Activated naive CD4-positive, alpha-beta T cell treated with anti-CD3 and anti-CD28 coated beads, Interleukin-2, amount 10 ng/mL, durations not matched to agents 7 days and 5 days (primary cell): ENCODE measurements around the gene SEC61B.

ENCODE experiments used
- CTCF ChIA-PET: fragments of 350-600 bp; sonication (Branson Sonifier 250); formaldehyde crosslinking; loops from one replicate; lab custom pipeline; 2021; ENCODE audit warnings: antibody characterized with exemption; lab: Charles Lee
- DNase-seq: peaks from one replicate; pipeline ENCODE4 v3.0.0-alpha.2; 2020
- H3K27ac Mint-ChIP-seq: one replicate; pipeline ENCODE4 v1.8.0; 2021; ENCODE audit warnings: mild to moderate bottlenecking, moderate library complexity, mixed read lengths
- H3K27me3 Mint-ChIP-seq: one replicate; pipeline ENCODE4 v1.8.0; 2021; ENCODE audit warnings: mild to moderate bottlenecking, mixed read lengths
- H3K36me3 Mint-ChIP-seq: one replicate; pipeline ENCODE4 v1.8.0; 2021; ENCODE audit warnings: mixed read lengths
- H3K4me1 Mint-ChIP-seq: one replicate; pipeline ENCODE4 v1.8.0; 2021; ENCODE audit warnings: mixed read lengths
- H3K4me3 Mint-ChIP-seq: one replicate; pipeline ENCODE4 v1.8.0; 2021; ENCODE audit warnings: mild to moderate bottlenecking, moderate library complexity, mixed read lengths
- H3K9me3 Mint-ChIP-seq: one replicate; pipeline ENCODE4 v1.8.0; 2021; ENCODE audit warnings: mixed read lengths

The SEC61B gene

GRCh38 chr9:99201603-99202002 is 20.5 kb upstream of the SEC61B start:
- CTCF ChIA-PET = interaction anchor here (0.9 kb wide), 1 partner anchor 17 kb away, joined by 4 read pairs; no protein-coding TSS in a partner anchor
- Mint-ChIP-seq H3K4me3 (no peak overlapping the region), H3K27ac (no peak overlapping the region), H3K27me3 (peaks cover 19% of the 10 kb centered on the region), H3K36me3 (no peaks in the 10 kb centered on the region), H3K9me3 (no peaks in the 10 kb centered on the region), H3K4me1 (no peaks in the 10 kb centered on the region)
- no peak for DNase-seq

DNA sequence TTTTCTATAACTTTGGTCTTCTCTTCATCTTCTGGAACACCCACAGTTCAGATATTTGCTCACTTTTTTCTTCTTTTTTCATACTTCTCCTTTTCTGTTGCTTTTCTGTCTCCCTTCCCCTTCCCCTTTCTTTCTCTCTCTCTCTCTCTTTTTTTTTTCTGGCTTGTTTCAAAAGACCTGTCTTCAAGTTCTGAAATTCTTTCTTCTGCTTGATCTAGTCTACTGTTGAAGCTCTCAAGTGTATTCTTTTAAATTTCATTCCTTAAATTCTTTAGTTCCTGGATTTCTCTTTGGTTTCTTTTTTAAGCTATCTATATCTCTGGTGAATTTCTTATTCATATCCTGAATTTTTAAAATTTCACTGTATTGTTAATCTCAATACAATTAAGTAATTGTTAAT is 11.5 kb upstream of the SEC61B start:
- peaks cover 2% of the 10 kb centered on the region for H3K9me3 Mint-ChIP-seq
- H3K4me1 Mint-ChIP-seq = no peaks in the 10 kb centered on the region
- H3K4me3 Mint-ChIP-seq = no peak overlapping the region
- H3K27ac Mint-ChIP-seq = no peak overlapping the region
- peaks cover 11% of the 10 kb centered on the region for H3K36me3 Mint-ChIP-seq
- H3K27me3 Mint-ChIP-seq = peaks cover 28% of the 10 kb centered on the region
- no peak for DNase-seq
- CTCF ChIA-PET = no interaction called here

DNA sequence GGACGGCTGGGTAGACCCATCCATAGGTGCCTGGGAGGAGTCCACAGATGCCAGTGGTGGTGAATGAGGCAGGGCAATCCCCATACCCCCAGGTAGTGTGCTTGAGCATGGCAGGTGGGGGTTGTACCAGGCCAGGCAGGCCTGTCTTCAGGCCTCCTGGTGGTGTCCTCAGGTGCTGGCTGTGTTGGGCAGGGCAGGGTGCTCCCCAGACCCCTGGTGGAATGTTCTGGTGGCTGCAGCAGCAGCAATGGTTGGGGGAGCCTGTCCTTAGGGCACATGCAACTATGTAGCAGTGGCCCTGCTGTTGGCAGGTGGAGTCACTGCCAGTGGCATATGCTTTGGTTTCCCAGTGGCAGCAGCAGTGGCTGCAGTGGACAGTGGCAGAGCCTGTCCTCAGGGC is 10.3 kb upstream of the SEC61B start:
- Mint-ChIP-seq H3K4me3 (no peak overlapping the region), H3K9me3 (peaks cover 2% of the 10 kb centered on the region), H3K4me1 (peaks cover 2% of the 10 kb centered on the region), H3K27ac (no peak overlapping the region), H3K27me3 (peaks cover 22% of the 10 kb centered on the region), H3K36me3 (peaks cover 14% of the 10 kb centered on the region)
- CTCF ChIA-PET = interaction anchor here (1.6 kb wide), 1 partner anchor 15 kb away, joined by 6 read pairs; no protein-coding TSS in a partner anchor
- no peak for DNase-seq

DNA sequence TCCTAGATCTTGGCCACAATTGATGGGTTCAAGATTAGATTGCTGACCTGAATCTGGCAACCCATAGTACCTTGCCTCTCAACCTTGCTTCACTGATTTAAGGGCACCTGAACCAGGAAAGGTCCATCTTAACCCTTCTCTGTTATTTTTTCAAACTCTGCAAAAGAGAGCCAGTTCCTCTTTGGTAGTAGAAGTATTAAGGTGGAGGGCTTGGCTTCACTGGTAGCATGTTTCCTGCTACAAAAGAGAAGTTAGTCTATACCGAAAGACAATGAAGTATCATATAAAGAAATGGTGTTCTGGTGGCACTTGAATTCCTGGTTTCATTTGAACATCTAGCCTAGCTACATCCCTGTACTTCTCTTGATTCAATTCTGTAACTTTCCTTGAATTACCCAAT is 8.9 kb upstream of the SEC61B start:
- Mint-ChIP-seq H3K36me3 (peaks cover 27% of the 10 kb centered on the region), H3K4me3 (no peak overlapping the region), H3K4me1 (peaks cover 4% of the 10 kb centered on the region), H3K27me3 (peaks cover 8% of the 10 kb centered on the region), H3K27ac (no peak overlapping the region), H3K9me3 (peaks cover 2% of the 10 kb centered on the region)
- no peak for DNase-seq
- CTCF ChIA-PET = interaction anchor here (0.7 to 1.6 kb wide), 2 partner anchors 17 to 66 kb away, joined by 3 to 6 read pairs; no protein-coding TSS in a partner anchor

DNA sequence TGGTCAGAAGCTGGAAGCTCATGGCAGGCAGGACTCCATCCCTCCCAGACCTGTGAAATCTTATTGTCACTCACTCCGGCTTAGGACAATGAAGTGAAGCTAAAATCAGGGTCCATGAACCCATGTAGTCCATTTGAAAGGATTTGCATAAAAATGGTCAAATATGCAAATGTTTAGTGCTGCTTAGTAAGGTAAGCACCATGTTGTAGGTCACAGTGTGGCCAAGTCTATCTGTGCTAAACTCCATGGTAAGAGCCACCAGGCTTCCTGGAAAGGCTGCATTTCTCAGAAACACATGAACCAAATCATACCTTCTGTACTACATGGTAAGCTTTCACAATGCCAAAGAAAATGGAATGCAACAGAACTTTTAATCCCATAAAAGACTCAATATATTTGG is 6.0 kb upstream of the SEC61B start:
- peaks cover 36% of the 10 kb centered on the region for H3K36me3 Mint-ChIP-seq
- H3K4me3 Mint-ChIP-seq = no peak overlapping the region
- no peaks in the 10 kb centered on the region for H3K27me3 Mint-ChIP-seq
- peaks cover 22% of the 10 kb centered on the region for H3K4me1 Mint-ChIP-seq
- CTCF ChIA-PET = no interaction called here
- H3K9me3 Mint-ChIP-seq = no peaks in the 10 kb centered on the region
- no peak for DNase-seq
- no peak overlapping the region for H3K27ac Mint-ChIP-seq

DNA sequence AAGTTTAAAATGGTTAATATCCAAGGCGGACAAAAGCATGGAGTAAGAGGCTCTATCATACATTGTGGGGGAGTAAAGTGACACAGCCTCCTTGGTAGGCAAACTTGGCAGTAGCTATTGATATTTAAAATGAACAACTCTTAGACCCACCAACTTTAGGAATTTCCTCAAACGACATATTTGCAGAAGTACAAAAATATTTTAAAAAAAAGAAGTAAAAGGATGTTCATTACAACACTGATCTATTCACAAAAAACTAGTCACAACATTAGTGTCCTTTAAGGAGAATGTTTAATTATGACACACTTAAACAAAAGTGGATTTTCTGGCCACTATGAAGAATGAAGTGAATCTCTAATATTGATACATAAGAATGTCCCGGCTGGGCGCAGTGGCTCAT is 2.1 kb upstream of the SEC61B start:
- peaks cover 50% of the 10 kb centered on the region for H3K36me3 Mint-ChIP-seq
- no peaks in the 10 kb centered on the region for H3K27me3 Mint-ChIP-seq
- DNase-seq = no peak
- peaks cover 48% of the 10 kb centered on the region for H3K4me1 Mint-ChIP-seq
- peak overlapping the region; percentile 50 for H3K4me3 Mint-ChIP-seq
- no peaks in the 10 kb centered on the region for H3K9me3 Mint-ChIP-seq
- CTCF ChIA-PET = interaction anchor here (1.2 to 1.7 kb wide), 2 partner anchors 12 to 35 kb away, joined by 6 read pairs; no protein-coding TSS in a partner anchor
- H3K27ac Mint-ChIP-seq = peak overlapping the region; percentile 3

GRCh38 chr9:99221266-99221620 is 839 bp upstream of the SEC61B start:
- Mint-ChIP-seq H3K27me3 (no peaks in the 10 kb centered on the region), H3K4me3 (peak overlapping the region; percentile 93), H3K27ac (peak overlapping the region; percentile 98), H3K9me3 (no peaks in the 10 kb centered on the region), H3K4me1 (peaks cover 54% of the 10 kb centered on the region), H3K36me3 (peaks cover 49% of the 10 kb centered on the region)
- no peak for DNase-seq
- CTCF ChIA-PET = interaction anchor here (1.1 to 2.1 kb wide), 4 partner anchors 10 to 45 kb away, joined by 3 to 12 read pairs (median 6); no protein-coding TSS in a partner anchor

DNA sequence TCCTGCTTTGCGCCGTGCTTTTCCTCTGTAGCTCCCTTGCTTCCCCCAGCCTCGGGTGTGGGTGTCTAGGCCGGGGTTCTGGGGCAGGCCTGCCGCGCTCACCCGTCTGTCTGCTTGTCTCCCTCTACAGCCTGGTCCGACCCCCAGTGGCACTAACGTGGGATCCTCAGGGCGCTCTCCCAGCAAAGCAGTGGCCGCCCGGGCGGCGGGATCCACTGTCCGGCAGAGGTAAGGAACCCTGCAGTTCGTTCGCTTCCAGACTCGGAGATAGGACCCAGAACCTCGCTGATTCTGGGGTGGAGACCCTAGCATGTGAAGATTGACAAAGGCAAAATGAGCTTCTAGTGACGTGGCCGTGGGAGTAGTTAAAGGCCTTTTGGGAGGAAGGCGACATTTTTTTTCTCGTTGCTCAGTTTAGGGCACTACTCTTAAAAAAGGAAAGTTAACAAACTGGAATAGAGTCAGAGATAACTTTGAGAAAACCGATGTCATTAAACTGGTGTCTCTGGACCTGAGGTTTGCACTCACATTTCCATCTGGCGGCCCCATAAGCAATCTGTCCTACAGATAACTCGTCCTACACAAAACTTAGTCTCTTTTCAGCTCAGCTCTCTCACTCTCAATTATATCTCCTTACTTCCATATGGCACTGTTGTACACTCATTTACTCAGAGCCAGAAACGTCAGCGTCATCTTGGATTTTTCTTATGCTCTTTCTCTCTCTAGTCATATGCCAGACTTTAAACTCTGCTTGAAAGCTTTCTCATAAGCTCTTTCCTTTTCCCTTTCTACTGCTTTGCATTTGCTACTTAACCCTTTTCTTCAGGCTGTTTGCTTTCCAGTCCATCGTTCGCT is 561 bp downstream of the SEC61B start:
- no peaks in the 10 kb centered on the region for H3K9me3 Mint-ChIP-seq
- no peaks in the 10 kb centered on the region for H3K27me3 Mint-ChIP-seq
- DNase-seq = no peak
- peaks cover 42% of the 10 kb centered on the region for H3K36me3 Mint-ChIP-seq
- CTCF ChIA-PET = interaction anchor here (0.6 to 2.3 kb wide), 6 partner anchors 9 to 669 kb away, joined by 3 to 12 read pairs (median 6); no protein-coding TSS in a partner anchor
- peak overlapping the region; percentile 93 for H3K4me3 Mint-ChIP-seq
- peak overlapping the region; percentile 98 for H3K27ac Mint-ChIP-seq
- H3K4me1 Mint-ChIP-seq = peaks cover 50% of the 10 kb centered on the region

GRCh38 chr9:99224445-99224844 is 2.4 kb downstream of the SEC61B start:
- no peak for DNase-seq
- no peaks in the 10 kb centered on the region for H3K9me3 Mint-ChIP-seq
- no peak overlapping the region for H3K27ac Mint-ChIP-seq
- H3K4me3 Mint-ChIP-seq = no peak overlapping the region
- peaks cover 49% of the 10 kb centered on the region for H3K4me1 Mint-ChIP-seq
- H3K36me3 Mint-ChIP-seq = peaks cover 45% of the 10 kb centered on the region
- CTCF ChIA-PET = no interaction called here
- no peaks in the 10 kb centered on the region for H3K27me3 Mint-ChIP-seq

DNA sequence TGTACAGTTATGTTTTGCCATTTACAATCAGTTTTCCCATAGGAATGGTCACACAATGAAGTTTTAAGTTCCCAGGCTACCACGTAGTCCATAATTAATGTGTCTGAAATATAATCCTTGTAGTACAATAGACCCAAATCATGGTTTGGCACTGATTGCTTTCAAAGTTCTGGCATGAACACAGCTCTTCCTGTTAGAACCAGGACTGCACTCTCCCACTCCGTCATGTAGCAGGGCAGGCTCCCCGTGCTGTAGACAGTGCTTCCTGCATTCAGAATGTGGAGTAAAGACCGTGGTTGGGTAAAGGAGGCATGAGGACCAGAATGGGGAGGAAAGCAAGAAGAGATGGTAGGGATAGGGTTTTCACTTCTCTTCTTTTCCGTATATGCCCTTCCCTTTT is 4.0 kb downstream of the SEC61B start:
- Mint-ChIP-seq H3K27ac (no peak overlapping the region), H3K36me3 (peaks cover 49% of the 10 kb centered on the region), H3K9me3 (no peaks in the 10 kb centered on the region), H3K27me3 (no peaks in the 10 kb centered on the region), H3K4me3 (no peak overlapping the region), H3K4me1 (peaks cover 34% of the 10 kb centered on the region)
- DNase-seq = no peak
- CTCF ChIA-PET = no interaction called here

DNA sequence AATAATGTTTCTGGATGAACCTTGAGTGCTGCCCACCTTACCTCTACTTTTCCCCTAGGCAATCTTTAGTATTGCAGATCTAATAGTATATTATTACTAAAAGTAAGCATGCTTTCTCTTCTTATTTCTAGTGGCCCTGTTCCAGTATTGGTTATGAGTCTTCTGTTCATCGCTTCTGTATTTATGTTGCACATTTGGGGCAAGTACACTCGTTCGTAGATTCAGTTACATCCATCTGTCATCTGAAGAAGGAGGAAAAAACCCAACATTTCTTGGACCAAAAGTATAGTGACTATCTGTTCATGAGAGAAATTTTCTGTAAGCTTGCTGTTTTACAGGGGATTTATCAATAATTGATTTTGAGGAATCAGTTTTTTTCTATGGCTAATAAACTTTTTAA is 8.1 kb downstream of the SEC61B start:
- Mint-ChIP-seq H3K4me3 (no peak overlapping the region), H3K27ac (no peak overlapping the region), H3K9me3 (no peaks in the 10 kb centered on the region), H3K27me3 (no peaks in the 10 kb centered on the region), H3K36me3 (peaks cover 37% of the 10 kb centered on the region), H3K4me1 (peaks cover 6% of the 10 kb centered on the region)
- CTCF ChIA-PET = interaction anchor here (1.5 kb wide), 1 partner anchor 1066 kb away, joined by 3 read pairs; no protein-coding TSS in a partner anchor
- no peak for DNase-seq

GRCh38 chr9:99231711-99232110 is 9.6 kb downstream of the SEC61B start:
- no peaks in the 10 kb centered on the region for H3K9me3 Mint-ChIP-seq
- no peak overlapping the region for H3K27ac Mint-ChIP-seq
- DNase-seq = peak; percentile 52
- H3K27me3 Mint-ChIP-seq = no peaks in the 10 kb centered on the region
- H3K4me3 Mint-ChIP-seq = no peak overlapping the region
- CTCF ChIA-PET = interaction anchor here (0.6 to 2.7 kb wide), 21 partner anchors 9 to 1064 kb away, joined by 3 to 12 read pairs (median 4); partner anchors contain the start of genes ALG2, NR4A3 and SEC61B
- peaks cover 8% of the 10 kb centered on the region for H3K4me1 Mint-ChIP-seq
- H3K36me3 Mint-ChIP-seq = peaks cover 31% of the 10 kb centered on the region

GRCh38 chr9:99234618-99235017 is 12.5 kb downstream of the SEC61B start:
- Mint-ChIP-seq H3K27ac (no peak overlapping the region), H3K9me3 (no peaks in the 10 kb centered on the region), H3K27me3 (no peaks in the 10 kb centered on the region), H3K36me3 (peaks cover 22% of the 10 kb centered on the region), H3K4me1 (peaks cover 5% of the 10 kb centered on the region), H3K4me3 (no peak overlapping the region)
- no peak for DNase-seq
- CTCF ChIA-PET = interaction anchor here (0.7 to 2.1 kb wide), 2 partner anchors 12 to 19 kb away, joined by 3 to 11 read pairs; partner anchors contain the start of genes ALG2 and SEC61B

- H3K9me3 Mint-ChIP-seq = no peaks in the 10 kb centered on the region
- no peak for DNase-seq
- CTCF ChIA-PET = no interaction called here
- no peaks in the 10 kb centered on the region for H3K27me3 Mint-ChIP-seq
- peaks cover 22% of the 10 kb centered on the region for H3K36me3 Mint-ChIP-seq
- no peak overlapping the region for H3K27ac Mint-ChIP-seq
- peaks cover 5% of the 10 kb centered on the region for H3K4me1 Mint-ChIP-seq
- no peak overlapping the region for H3K4me3 Mint-ChIP-seq
These were observed 13.0 kb downstream of the SEC61B start for GRCh38 chr9:99235069-99235468.
